MM.1S (cell line): ENCODE results near the gene NLGN1.

ENCODE experiments used
- EZH2 ChIP-seq: fragments of 300-600 bp; sonication (generic); optimal IDR thresholded peaks from 2 replicates; pipeline ENCODE3; 2017; ENCODE audit warnings: low read depth, mild to moderate bottlenecking, antibody characterized with exemption, low read length, mixed read lengths
- EZH2phosphoT487 ChIP-seq: fragments of 300-600 bp; sonication (generic); IDR thresholded peaks from 2 replicates; pipeline ENCODE4 v1.6.1; 2018; ENCODE audit warnings: antibody characterized with exemption, low read length
- TF ChIP-seq, protein P1 (sequence below): fragments of 300-600 bp; sonication (generic); IDR thresholded peaks from 2 replicates; pipeline ENCODE4 v1.5.1; 2016; ENCODE audit warnings: antibody characterized with exemption, low read length, mixed read lengths

- TF ChIP-seq, protein P1, sequence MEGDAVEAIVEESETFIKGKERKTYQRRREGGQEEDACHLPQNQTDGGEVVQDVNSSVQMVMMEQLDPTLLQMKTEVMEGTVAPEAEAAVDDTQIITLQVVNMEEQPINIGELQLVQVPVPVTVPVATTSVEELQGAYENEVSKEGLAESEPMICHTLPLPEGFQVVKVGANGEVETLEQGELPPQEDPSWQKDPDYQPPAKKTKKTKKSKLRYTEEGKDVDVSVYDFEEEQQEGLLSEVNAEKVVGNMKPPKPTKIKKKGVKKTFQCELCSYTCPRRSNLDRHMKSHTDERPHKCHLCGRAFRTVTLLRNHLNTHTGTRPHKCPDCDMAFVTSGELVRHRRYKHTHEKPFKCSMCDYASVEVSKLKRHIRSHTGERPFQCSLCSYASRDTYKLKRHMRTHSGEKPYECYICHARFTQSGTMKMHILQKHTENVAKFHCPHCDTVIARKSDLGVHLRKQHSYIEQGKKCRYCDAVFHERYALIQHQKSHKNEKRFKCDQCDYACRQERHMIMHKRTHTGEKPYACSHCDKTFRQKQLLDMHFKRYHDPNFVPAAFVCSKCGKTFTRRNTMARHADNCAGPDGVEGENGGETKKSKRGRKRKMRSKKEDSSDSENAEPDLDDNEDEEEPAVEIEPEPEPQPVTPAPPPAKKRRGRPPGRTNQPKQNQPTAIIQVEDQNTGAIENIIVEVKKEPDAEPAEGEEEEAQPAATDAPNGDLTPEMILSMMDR: no peak
- TF ChIP-seq EZH2phosphoT487 (no peak), EZH2 (no peak)
Observed at GRCh38 chr3:173902871-173903270, 505.3 kb downstream of the NLGN1 start.
